A549 treated with Mapracorat at 1 μM for 4 hours (cell line): ENCODE data around the gene RBL2. TPM values are rescaled to one million over a fixed set of nuclear protein-coding genes. Genes with fewer than 3 reads are reported as not detected.

Experiments used
- total RNA-seq: library from RNA; stranded (reverse); fragments of 200-300 nt; extraction: Qiagen RNA extraction; gene quantifications from 5 replicates; pipeline ENCODE4 v1.2.3, GENCODE V29; 2022

RBL2 gene, protein sequence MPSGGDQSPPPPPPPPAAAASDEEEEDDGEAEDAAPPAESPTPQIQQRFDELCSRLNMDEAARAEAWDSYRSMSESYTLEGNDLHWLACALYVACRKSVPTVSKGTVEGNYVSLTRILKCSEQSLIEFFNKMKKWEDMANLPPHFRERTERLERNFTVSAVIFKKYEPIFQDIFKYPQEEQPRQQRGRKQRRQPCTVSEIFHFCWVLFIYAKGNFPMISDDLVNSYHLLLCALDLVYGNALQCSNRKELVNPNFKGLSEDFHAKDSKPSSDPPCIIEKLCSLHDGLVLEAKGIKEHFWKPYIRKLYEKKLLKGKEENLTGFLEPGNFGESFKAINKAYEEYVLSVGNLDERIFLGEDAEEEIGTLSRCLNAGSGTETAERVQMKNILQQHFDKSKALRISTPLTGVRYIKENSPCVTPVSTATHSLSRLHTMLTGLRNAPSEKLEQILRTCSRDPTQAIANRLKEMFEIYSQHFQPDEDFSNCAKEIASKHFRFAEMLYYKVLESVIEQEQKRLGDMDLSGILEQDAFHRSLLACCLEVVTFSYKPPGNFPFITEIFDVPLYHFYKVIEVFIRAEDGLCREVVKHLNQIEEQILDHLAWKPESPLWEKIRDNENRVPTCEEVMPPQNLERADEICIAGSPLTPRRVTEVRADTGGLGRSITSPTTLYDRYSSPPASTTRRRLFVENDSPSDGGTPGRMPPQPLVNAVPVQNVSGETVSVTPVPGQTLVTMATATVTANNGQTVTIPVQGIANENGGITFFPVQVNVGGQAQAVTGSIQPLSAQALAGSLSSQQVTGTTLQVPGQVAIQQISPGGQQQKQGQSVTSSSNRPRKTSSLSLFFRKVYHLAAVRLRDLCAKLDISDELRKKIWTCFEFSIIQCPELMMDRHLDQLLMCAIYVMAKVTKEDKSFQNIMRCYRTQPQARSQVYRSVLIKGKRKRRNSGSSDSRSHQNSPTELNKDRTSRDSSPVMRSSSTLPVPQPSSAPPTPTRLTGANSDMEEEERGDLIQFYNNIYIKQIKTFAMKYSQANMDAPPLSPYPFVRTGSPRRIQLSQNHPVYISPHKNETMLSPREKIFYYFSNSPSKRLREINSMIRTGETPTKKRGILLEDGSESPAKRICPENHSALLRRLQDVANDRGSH
- total RNA-seq, result 9.3 to 14.5 TPM (median 12.9 TPM) in 5 replicates

DNA sequence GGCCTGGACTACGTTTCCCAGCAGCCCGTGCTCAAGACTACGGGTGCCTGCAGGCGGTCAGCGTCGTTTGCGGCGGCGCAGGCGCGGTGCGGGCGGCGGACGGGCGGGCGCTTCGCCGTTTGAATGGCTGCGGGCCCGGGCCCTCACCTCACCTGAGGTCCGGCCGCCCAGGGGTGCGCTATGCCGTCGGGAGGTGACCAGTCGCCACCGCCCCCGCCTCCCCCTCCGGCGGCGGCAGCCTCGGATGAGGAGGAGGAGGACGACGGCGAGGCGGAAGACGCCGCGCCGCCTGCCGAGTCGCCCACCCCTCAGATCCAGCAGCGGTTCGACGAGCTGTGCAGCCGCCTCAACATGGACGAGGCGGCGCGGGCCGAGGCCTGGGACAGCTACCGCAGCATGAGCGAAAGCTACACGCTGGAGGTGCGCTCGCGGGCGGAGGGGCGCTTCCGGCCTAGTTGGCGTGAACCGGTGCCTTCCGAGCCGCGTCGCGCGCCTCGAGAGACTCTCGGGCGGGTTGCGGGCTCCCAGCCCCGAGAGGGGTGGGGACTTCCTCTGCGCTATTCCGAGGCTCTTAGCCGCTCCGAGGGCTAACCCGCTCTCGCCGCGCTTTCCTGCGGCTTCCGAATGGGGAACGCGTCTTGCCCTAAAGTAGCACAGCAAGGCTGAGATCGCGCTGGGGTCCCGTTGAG lies at the start of gene RBL2:
RBL2 (plus strand) TSS at position 95 of the 689 bp plus-strand sequence; CDS start at position 181, 86 bp downstream.

DNA sequence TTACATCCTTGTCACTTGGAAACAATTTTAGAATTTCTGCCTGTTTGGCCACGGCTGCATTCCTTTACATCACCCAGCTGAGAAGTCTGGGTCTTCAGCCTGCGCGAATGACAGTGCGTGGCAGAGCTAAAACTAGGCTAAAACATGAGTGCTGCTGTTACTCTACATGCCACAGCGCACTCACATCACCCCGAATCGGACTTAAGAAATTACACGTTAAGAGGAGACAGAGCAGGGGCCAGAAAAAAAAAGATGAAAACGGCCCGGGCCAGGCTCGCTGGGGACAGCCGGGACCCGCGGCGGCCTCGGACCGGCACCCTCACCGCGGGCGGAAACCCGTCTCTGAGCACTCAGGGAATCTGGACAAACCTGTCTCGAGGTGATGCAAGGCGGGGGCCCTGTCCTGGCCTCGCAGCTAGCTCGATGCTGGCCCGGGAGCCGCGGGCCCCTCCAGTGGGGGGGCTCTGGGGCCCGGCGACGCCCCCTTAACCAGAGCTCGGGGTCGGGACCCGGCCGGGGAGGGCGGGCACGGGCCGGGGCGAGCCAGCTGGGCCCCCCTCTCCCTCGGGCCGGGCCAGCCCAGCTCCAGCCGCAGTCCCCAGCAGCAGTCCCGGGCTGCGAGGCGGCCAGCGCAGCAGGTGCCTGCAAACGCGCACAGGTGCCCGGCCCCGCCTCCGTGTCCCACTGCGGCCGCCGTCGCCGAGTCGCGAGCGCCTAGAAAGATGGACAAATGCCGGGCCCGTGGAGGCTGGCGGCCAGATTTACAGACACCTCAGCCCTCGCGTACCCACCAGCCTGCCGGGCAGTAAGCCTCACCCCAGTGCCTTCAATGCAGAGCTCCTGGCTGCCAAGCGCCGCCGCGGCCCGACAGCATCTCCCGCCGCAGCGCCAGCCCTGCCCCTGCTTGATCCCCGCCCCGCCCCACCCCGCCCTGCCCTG lies 68.3 kb downstream of the RBL2 start, which contains the start of gene AKTIP:
AKTIP (minus strand) TSS at position 879 of the 939 bp plus-strand sequence. CDS start 2,950 bp downstream, outside the sequence.

Other genes with a start within 250 kb of the RBL2 start
- 23.8 to 27.2 TPM (median 25.4 TPM) in 5 replicates for gene AKTIP, start 68.7 kb downstream of the RBL2 start, total RNA-seq